Stimulated activated CD8-positive, alpha-beta memory T cell treated with anti-CD3 and anti-CD28 coated beads, Interleukin-15, amount 100 ng/mL, for 1 hour (primary cell): Measurements from ENCODE around the gene SLC45A3.
"Not testable (repeated sequence)": the region's sequence is repeated elsewhere in the genome, so short reads cannot be mapped to it uniquely, and the experiment has no call there.

Experiments
- DNase-seq: peaks from one replicate; pipeline ENCODE4 v3.0.0-alpha.2; 2020; ENCODE audit warnings: low read depth

SLC45A3 gene

DNA sequence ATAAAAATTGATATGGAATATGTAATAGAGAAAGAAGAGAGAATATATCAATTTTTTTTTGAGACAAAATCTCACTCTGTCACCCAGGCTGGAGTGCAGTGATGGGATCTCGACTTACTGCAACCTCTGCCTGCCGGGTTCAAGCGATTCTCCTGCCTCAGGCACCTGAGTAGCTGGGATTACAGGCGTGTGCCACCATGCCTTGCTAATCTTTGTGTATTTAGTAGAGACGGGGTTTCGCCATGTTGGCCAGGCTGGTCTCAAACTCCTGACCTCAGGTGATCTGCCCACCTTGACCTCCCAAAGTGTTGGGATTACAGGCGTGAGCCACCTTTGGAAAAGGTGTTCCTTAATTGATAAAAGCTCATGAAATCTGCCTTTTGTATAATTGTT lies 44.2 kb downstream of the SLC45A3 start:
- DNase-seq = not testable (repeated sequence)

DNA sequence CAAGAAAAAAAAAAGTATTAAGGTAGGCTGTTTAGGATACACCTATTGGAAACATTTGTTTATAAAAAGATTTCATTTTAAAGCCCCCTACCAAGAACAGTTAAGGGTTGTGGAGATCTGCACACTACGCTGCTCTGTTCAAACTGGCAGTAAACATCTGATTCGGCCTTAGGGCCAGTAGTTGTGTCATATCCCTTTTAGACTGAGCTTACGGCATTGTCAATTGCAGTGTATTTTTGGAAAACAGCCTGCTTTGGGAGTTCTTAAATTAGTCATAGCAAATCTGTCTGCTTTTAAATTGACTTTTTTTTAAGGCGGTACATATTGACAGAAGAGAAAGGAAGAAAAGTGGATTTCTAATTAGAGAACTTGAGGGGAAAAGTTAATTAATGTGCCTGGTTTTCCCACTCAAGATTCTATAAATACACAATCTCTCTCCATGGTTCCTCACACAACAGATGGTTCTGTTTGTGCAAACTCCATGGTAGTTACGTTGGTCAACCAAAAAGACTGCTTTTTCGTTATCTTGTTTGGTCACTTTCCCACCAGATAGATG lies 46.8 kb downstream of the SLC45A3 start:
- DNase-seq = no peak

DNA sequence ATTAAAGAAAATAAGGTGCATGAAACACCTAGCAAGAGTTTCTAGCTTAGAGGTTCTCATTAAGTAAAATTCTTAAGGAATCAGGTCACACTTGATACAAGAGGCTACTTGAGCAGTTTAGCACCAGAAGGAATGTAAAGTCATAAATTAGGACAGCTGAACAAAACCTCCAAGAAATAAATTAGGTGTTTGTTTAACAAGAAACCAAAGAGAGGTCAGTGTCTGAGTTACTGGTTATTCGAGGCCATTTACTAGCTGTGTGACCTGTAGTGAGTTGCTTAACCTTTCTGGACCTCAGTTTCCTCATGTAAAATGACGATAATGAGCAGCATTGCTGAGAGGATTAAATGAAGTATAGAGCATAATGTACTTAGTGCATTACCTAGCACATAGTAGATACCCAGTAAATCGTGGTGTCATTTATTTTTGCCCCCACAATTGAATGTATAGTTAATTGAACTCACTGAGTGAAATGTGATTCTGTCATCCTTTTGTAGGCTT lies 47.6 kb downstream of the SLC45A3 start:
- no peak for DNase-seq

DNA sequence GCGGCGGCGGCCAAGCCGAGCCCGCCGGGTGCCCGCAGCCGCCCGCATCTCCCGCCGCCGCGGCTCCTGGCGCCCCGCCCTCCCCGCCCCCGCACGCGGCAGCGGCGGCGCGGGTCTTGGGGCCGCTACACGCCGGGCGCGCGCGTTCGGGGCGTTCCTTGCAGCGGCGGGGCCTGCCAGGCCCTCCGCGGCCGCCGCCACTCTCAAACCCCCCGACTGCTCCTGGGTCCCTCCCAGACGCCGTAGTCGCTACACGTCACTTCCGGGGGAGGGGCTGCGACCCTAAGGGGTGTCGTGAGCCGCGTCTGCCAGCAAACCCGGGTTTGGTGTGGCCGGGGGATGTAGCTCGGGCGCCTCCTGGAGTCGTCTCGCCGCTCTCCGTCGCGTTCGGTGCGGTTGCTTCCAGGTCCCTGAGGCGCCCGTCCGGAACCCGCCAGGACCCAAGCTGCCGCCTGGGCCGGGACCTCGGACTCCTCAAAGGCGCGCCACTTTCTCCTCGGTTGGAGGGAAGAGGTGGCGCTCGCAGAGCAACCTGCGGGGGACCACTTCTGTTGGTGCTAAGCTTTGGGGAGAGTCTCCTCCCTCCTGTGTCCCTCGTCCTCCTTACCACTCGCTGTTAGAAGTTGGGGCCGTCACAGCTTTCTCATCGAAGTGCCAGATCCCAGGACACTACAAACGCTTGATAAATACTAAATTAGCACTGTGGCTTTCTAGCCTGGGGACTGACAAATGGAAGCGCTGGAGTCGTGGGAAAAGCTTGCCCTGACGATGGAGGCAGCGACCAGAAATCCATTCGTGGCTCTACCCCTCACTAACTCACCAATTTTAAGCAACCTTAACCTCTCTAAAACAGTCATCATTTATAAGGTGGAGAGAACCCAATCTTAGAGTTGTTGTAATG lies 48.3 kb downstream of the SLC45A3 start, which contains the start of gene ELK4:
Gene ELK4 (minus strand): TSS at position 244 of the 901 bp plus-strand sequence. CDS start 8,129 bp downstream, outside the sequence.
- peak; percentile 100 for DNase-seq

DNA sequence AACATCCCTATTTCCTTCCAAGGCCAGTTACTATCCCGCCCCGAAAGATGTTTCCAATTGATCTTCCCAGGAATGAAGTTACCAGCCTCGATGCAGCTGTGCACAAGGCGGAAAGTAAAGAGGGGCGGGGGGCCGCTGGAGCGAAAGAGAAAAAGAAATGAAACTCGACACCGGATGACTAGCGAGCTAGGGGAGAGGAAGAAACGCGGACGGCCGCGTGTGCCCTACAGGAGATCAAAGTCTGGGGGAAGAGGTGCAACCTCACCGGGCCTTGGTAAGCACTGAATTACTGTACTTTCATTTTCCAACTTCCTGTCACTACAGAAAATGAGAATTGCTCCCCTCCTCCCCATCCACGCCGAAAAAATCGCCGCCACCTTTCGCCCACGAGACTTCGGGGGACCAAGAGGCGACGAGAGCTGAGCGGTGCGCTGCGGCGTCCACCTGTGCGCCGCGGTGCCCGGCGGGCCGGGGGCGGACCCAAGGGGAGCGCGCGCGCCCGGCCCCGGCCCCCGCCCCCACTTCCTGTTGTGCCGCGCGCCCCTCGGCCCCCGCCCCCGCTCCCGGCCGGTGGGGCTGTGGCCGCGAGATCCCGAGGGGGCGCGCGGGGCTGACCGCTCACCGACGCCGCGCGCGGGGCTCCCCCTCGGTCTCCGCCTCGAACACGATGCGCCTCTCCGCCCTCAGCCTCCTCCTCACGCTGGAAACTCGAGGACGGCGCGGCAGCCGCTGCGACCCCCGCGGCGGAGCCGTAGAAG lies 49.1 kb downstream of the SLC45A3 start:
- peak; percentile 46 for DNase-seq

DNA sequence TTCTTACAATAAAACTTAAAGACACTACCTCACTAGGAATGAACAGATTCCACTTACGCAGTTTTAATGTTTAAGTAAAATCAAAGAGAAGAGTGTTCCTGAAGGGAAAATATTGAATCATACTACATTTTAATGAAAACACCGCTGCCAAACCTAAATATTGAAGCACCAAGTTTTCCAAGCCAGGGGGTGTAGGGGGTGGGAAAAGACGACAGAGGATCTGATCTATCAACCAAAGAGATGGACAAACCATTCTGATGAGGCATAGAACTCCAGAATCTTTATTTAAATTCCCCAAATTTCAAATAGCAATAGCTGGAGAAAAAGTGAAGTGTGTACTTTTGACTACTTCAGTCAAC lies 49.7 kb downstream of the SLC45A3 start:
- DNase-seq = no peak

DNA sequence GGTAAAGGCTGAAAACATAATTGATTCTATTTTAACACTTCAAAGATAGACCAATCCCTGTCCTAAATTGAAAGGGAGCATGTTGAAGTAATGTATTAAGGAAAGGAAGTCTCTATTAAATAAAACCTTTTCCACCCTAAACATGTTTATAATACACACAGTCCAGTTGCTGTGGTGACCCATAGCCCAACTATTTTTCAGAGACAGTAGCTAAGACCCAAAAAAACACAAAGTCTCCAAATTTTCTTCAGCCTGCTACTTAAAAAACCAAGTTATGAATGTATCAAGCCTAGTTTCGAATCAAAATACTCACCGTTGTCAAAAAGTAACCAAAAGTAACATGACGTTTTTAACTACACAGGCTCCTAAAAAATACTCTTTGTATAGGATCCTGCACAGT lies 50.1 kb downstream of the SLC45A3 start:
- DNase-seq = no peak

DNA sequence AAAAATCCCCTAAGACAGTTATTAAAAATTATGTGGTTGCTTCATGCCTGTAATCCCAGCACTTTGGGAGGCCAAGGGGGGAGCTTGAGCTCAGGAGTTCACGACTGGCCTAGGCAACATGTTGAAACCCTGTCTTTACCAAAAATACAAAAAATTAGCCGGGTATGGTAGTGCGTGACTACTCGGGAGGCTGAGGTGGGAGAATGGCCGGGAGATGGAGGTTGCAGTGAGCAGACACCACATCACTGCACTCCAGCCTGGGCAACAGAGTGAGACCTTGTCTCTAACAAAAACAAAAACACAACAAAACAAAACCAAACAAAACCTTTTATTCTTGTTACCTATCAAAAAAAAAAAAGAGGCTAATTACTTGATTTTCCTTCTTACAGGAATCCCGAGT lies 50.6 kb downstream of the SLC45A3 start:
- no peak for DNase-seq

DNA sequence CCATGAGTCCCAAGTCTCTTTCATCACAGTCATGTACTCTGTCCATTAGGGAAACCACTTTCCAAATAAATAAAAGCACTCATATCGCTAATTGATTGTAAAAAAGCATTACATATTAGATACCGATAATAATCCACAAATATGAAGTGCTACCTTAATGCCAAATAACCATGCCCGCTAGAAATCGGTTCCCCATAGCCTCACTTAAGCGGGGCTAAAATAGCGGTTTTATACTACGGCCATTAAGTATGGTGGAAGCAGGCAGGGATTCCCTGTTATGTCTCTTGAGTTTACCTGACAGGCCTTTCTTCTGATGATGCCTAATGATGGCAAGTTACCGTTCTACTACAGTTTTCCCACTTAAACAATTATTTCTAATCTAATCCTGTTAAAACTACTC lies 52.4 kb downstream of the SLC45A3 start:
- no peak for DNase-seq

DNA sequence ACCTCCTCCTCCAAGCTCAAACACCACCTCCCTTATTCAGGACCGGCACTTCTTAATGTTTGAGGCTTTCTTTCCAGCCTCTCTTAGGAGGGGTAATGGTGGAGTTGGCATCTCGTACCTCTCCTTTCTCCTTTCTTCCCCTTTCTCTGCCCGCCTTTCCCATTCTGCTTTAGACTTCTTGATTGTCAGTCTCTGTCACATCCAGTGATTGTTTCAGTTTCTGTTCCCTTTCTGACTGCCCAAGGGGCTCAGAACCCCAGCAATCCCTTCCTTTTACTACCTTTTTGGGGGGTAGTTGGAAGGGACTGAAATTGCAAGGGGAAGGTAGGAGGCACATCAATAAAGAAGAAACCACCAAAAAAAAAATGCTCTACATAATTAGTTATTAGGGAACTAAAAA lies 54.1 kb downstream of the SLC45A3 start:
- no peak for DNase-seq

DNA sequence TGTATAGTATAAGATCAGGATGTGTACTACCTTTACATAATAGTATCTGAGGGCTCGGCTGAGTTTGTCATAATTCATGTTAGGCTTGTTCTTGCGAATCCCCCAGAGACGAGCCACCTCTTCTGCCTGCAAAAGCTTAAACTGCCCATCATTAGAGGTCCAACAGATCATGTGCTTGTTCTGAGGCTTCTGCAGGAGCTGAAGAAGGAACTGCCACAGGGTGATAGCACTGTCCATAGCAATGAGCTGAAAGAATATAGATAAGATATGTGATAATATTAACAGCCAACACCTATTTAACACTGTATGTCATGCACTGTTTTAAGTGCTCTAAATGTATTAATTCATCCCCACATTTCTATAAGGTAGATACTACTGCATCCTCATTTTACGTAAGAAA lies 56.7 kb downstream of the SLC45A3 start:
- DNase-seq = no peak

DNA sequence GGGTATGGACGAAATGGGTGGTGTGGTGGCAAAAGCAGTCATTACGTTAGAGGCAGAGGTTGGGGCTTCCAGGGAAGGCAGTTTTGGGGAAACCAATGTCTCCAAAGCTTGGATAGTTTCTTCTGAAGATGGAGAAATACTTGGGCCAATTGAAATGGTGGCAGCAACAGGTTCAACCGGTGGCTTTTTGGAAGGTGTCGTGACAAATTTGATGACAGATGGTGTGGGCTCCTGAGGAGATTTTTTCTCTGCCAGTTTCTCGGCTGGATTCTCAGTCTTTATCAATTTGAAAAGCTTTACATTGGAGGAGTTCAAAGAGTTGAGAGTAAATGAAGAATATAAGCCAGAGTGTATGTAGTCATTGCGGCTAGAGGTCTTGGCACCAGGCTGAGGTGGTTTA lies 60.0 kb downstream of the SLC45A3 start:
- DNase-seq = no peak

DNA sequence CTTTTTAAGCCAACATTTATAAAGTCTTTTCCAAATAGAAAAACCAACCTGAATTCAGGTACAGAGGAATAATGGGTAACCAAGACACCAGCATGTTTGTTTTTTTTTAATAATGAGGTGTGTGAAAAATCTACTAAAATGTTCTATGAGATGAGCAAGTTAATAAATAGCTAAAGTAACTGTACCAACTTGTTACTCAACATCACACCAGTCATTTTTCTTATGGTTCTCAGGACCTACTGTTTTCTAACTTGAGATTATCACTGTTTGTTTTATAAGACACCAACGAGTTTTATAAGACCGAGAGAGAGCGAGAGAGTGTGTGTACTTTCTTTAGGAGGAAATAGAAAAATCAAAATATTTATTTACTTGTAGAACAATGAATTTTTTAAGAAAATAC lies 60.9 kb downstream of the SLC45A3 start:
- DNase-seq = no peak

DNA sequence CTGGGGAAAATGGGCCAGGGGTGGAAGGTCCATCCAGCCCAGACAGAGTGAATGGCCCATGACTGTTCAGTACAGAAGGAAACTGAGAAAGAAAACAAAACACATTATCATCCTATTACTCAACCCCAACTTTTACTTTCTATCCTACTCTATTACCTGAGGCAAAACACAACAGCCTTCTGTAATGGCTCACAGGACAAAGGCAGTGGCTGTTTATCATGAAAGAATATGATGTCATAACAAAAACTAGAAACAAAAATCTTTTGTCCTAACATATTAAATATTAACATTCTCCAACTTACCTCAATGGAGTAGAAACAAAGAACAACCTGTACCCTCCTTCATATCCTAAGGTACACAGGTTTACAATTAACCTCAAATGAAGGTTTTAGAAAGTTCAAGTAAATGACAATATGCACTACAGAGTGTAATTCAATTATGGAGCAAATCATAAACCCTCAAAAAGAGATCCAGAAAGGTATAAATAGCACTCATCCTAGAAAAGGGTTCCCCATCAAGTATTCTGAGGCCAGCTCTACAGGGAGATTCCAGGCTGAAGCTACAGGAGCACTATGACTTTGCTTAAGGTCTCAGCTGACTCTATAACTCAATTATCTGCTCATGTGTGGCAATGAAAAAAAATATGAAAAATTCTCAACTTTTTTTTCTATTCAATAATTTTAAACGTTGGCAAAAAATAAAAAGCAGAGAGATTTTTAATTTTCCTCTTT lies 63.6 kb downstream of the SLC45A3 start:
- DNase-seq = no peak

DNA sequence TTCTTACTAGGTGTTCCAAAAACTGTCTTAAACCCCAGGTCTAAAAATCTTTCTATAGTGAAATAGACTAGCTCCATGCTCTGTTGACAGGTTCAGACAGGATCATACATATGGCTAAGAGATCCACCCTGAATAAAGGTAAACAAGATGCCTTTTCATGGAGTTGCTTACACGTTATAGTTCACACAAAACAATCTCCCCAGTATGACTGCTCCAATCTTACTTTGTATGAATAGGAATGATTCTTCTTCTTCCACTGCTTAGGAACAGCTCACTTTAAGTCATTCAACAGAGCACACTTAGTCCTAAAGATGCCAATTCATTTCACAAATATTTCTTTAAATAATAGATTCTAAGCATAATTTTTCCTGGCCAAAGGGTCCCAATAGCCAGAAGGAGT lies 64.5 kb downstream of the SLC45A3 start:
- no peak for DNase-seq

DNA sequence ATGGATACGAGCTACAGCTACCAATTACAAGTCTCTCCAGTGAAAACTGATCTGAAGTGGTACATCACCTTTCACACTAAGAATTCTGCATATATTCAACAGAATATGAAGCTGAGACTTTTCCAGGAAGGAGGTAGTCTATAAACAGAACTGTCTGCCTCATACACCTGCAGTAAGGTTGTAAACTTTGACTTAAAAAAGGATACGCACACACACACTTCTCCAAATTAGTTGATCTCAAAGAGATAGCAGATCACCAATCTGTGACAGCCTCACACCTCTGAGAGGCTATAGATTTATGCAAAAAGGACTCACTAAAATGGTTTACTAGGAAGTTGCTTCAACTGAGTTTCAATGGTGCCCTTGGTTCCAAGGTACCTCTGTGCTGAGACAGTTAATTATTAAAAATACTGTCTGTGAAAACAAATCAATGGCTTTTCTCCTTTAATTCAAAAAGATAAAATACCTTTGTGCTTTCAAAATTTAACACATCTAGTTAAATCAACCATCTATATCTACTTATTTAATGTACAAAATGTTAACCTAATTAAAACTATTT lies 66.4 kb downstream of the SLC45A3 start:
- DNase-seq = no peak

DNA sequence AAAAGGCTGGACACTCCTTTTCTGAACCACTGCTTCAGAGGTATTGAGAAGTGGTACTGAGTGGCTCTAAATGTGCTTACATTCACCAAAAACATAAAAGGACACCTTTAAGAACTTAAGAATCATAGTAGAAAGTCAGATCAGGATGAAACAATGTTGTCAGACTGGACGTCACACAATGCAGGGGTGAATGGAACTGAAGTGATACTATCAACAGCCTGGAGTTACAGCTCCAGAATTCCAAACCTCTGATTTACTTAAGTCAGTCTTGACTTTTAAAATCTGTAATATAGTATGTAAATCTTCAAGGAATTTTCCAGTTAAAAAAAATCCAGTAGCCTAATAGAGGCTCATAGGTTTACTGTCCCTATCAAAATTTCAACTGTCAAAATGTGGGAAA lies 67.8 kb downstream of the SLC45A3 start:
- DNase-seq = no peak

DNA sequence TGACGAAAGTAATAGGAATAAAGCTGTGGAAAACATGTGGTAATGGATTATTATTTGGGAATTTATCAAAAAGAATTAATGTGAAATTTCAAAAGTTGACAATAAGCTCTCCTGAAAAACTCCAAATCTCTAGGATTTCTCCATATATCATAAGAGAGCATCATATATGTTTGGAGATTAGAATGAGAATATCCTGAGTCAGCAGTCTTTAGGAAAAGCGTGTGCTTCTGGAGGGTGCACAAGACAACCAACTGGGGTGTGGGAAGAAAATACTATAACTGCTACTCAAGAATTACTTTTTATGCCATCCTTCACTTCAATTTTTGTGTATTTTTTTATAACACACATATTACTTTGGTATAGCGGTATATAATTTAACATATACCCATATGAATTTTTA lies 68.2 kb downstream of the SLC45A3 start:
- DNase-seq = no peak

DNA sequence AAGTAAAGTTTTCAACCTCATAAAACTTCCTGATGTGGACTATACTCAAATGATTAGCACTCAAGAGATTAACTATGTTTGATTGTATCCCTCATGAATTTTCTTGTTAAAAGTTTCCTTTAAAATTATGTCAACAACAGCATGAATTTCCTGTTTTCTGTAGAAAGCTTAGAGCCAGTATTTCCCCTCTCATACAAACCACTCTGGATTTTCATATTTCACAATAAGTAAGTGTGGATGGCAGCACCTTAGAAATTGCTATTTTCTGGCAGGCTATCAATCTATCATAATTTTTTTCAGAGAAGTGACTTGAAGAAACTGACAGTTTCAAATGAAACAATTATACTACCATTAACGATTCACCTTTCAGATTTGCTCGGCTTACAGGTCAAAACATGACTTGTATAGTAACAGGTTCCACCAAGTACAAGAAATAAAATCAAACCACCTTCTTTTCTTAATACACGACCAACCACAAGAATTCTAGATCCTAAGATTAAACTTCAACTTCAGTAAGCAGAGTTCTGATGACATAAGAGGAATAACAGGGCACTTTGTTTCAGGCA lies 69.3 kb downstream of the SLC45A3 start:
- no peak for DNase-seq

DNA sequence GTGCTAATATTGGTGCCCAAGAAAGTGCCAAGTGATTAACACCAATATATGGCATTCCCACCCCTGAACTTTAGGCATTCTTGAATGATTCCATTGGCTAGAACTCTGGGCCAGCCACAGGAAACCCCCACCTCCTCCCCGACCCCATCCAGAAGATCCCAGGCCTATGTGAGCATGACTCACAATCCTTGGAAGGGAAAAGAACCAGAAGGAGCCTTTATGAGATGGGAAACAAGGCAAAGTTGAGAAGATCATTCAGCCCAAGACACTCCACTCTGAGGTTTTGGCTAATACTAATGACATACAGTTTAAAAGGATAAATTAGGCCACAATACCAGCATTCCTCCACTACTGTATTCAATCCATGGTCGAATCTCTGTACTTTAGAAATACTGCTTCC lies 70.3 kb downstream of the SLC45A3 start:
- DNase-seq = no peak
